ENCODE data around the gene PI3. TPM values are rescaled to one million over a fixed set of nuclear protein-coding genes. Genes with fewer than 3 reads are reported as not detected.

Gene PI3
- total and polyA plus RNA-seq, 12 donors, result 0.57 to 1.9 (median 0.67) TPM; not detected in 9

DNA sequence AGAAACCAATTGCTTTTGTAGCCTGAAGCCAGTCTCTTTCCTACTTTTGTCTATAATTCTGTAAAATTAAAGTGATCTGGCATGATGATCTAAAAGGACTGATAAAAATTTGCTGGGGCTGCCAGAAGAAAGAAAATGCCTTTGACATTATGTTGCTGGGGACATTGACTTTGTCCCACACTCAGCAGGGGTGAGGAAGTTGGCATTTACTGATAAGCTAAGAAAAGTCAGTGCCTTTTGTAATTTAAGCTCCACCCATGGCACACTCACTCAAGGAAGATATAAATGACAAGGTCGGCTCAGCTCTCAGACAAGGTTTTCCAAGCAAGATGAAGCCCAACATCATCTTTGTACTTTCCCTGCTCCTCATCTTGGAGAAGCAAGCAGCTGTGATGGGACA, 32.0 kb downstream of the PI3 start, which contains the start of gene SEMG1:
SEMG1 (plus strand) TSS at position 309 of the 400 bp plus-strand sequence; CDS start at position 330, 21 bp downstream.
- WGBS, 2 donors, result 25 to 38% methylated on average over 1 of the region's 1 CpG
- H3K4me3 ChIP-seq, result no peak within 1 kb of the TSS
- H3K9me3 ChIP-seq, result peaks cover 0 to 23% (median 7%) of the 10 kb centered on the region in 11 donors
- TF ChIP-seq, protein P1, sequence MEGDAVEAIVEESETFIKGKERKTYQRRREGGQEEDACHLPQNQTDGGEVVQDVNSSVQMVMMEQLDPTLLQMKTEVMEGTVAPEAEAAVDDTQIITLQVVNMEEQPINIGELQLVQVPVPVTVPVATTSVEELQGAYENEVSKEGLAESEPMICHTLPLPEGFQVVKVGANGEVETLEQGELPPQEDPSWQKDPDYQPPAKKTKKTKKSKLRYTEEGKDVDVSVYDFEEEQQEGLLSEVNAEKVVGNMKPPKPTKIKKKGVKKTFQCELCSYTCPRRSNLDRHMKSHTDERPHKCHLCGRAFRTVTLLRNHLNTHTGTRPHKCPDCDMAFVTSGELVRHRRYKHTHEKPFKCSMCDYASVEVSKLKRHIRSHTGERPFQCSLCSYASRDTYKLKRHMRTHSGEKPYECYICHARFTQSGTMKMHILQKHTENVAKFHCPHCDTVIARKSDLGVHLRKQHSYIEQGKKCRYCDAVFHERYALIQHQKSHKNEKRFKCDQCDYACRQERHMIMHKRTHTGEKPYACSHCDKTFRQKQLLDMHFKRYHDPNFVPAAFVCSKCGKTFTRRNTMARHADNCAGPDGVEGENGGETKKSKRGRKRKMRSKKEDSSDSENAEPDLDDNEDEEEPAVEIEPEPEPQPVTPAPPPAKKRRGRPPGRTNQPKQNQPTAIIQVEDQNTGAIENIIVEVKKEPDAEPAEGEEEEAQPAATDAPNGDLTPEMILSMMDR (IDR thresholded peaks at IDR 0.05), result no peak
- H3K27ac ChIP-seq, result no peak within 1 kb of the TSS
- H3K27me3 ChIP-seq, result peaks cover 0 to 29% (median 7%) of the 10 kb centered on the region in 7 donors
- H3K36me3 ChIP-seq, result no peaks in the 10 kb centered on the region
- H3K4me1 ChIP-seq, result no peaks in the 10 kb centered on the region
- intact Hi-C loops (cut with DNase I), result no loop called here
- ATAC-seq (no peak), DNase-seq (no peak)

DNA sequence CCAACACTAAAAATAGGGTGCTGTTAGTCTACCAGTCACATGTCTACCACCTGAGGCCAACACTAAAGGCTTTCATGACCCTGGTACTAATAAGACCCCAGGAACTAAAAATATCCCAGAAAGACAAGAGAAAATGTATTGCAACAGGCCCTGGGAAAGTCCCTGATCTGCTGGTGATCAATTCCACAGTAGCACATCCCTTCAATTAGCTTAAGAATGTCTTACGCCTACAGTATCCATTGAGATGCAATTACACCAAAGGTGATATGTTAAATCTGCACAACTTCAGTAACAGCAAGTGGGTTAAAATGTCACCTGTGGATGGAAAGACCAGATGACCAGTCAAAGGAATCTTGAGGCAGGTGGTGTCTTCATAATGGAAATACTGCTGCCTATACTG, 35.2 kb downstream of the PI3 start:
- no peaks in the 10 kb centered on the region for H3K9me3 ChIP-seq
- DNase-seq (no peak), ATAC-seq (no peak)
- no peak overlapping the region for H3K27ac ChIP-seq
- intact Hi-C loops (cut with DNase I), result no loop called here
- no peaks in the 10 kb centered on the region for H3K36me3 ChIP-seq
- no peak overlapping the region for H3K4me3 ChIP-seq
- H3K27me3 ChIP-seq, result peaks cover 0 to 35% (median 7%) of the 10 kb centered on the region in 7 donors
- 93 to 95% methylated on average over 1 of the region's 1 CpG for WGBS, 2 donors
- no peaks in the 10 kb centered on the region for H3K4me1 ChIP-seq
- TF ChIP-seq, protein P1 (IDR thresholded peaks at IDR 0.05), result no peak

DNA sequence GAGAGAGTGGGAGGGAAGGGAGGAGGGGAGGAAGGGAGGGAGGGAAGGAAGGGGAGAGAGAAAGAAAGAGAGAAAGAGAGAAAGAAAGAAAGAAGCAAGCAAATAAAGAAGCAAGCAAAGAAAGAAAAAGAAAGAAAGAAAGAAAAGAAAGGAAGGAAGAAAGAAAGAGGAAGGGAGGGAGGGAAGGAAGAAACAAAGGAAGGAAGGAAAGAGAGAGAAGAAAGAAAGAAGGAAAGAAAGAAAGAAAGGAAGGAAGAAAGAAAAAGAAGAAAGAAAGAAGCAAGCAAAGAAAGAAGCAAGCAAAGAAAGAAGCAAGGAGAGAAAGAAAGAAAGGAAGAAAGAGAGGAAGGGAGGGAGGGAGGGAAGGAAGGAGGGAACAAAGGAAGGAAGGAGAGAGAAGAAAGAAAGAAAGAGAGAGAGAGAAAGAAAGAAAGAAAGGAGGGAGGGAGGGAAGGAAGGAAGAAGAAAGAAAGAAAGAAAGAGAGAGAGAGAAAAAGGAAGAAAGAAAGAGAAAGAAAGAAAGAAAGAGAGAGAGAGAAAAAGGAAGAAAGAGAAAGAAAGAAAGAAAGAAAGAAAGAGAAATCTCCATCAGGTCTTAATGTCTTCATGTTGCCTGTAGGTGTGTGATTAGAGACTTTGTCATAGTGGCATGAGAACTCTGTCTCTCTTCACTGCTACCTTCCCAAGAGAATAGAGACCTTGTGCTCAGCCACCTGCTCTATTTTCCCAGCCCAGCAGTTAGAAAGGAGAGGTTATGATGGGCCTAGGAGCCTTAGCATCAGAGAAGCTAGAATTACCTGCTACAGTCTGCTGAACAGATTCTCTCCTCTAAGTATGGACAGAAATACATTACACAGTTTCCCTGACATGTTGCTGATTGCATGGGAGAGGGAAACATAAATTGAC, 37.1 kb downstream of the PI3 start:
- Histone ChIP-seq H3K27me3 (peaks cover 0 to 26% (median 7%) of the 10 kb centered on the region in 7 donors), H3K9me3 (no peaks in the 10 kb centered on the region), H3K4me3 (no peak overlapping the region), H3K27ac (no peak overlapping the region), H3K36me3 (no peaks in the 10 kb centered on the region), H3K4me1 (no peaks in the 10 kb centered on the region)
- DNase-seq (no peak), ATAC-seq (no peak)
- intact Hi-C loops (cut with DNase I), result no loop called here
- TF ChIP-seq, protein P1 (IDR thresholded peaks at IDR 0.05), result no peak

- H3K36me3 ChIP-seq, result no peaks in the 10 kb centered on the region
- H3K9me3 ChIP-seq, result no peaks in the 10 kb centered on the region
- no peaks in the 10 kb centered on the region for H3K4me1 ChIP-seq
- 80 to 81% methylated on average over 3 of the region's 3 CpGs for WGBS, 2 donors
- H3K27ac ChIP-seq, result no peak overlapping the region
- H3K27me3 ChIP-seq, result peaks cover 0 to 17% (median 2%) of the 10 kb centered on the region in 7 donors
- DNase-seq, result no peak
- H3K4me3 ChIP-seq, result no peak overlapping the region
- intact Hi-C loops (cut with DNase I), result no loop called here
- TF ChIP-seq, protein P1 (IDR thresholded peaks at IDR 0.05), result no peak
- no peak for ATAC-seq
These were observed 38.1 kb downstream of the PI3 start for GRCh38 chr20:45212836-45213235.

All from heart right ventricle (tissue), 16 donors.